NCI-H146 (cell line): Measurements from ENCODE around the gene MOGAT3.
"Not testable (repeated sequence)": the region's sequence is repeated elsewhere in the genome, so short reads cannot be mapped to it uniquely, and the experiment has no call there.

ENCODE experiments used
- DNase-seq: peaks from one replicate; lab custom pipeline; 2025; lab: John Stamatoyannopoulos, UW

The MOGAT3 gene

GRCh38 chr7:101203740-101204738, 3.2 kb upstream of the MOGAT3 start:
- not testable (repeated sequence) for DNase-seq

- no peak for DNase-seq
These were observed 1.7 kb upstream of the MOGAT3 start for GRCh38 chr7:101202603-101202918.

GRCh38 chr7:101201695-101202602, 1.1 kb upstream of the MOGAT3 start:
- DNase-seq: peak; percentile 63

DNA sequence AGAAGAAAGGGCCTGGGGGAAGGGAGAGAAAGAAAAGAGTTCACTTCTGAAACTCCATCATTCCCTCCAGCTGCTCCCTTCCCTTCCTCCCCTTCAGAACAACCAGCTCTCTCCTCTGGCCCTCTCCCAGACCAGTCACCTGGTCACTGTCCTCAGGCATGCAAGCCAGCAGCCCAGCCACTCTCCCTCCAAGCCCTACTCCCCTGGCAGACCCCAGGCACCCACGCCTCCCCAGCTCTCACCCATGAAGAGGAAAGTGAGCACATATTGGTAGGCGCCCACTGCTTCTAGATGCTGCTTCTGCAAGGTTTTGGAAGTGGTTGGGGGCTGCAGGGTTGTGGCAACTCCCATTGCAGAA, 353 bp downstream of the MOGAT3 start:
- no peak for DNase-seq

DNA sequence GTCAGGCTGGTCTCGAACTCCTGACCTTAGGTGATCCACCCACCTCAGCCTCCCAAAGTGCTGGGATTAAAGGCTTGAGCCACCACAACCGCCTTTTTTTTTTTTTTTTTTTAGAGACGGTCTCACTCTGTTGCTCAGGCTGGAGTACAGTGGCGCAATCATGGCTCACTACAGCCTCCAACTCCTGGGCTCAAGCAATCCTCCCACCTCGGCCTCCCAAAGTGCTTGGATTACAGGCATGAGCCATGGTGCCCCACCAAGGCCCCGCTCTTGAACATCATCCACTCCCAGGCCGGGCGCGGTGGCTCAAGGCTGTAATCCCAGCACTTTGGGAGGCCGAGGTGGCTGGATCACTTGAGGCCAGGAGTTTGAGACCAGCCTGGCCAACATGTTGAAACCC, 1.3 kb downstream of the MOGAT3 start:
- DNase-seq: not testable (repeated sequence)

DNA sequence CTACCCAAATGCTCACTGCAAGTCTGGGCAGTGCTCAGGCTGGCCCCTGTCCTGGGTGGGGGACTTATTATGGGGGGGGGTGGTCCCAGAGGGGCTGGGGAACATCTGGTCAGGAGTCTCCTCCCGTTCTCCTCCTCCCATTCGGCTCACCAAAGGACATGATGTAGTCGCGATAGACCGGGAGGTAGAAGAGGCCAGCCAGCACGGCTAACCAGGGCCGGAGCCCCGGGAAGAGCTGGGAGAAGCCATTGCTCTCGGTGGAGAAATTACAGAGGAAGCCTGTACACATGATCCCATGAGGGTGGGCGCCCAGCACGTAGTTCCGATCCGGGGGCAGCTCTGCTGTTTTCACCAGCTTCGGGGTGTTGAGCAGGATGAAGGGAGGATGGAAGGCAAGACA, 2.4 kb downstream of the MOGAT3 start:
- no peak for DNase-seq

DNA sequence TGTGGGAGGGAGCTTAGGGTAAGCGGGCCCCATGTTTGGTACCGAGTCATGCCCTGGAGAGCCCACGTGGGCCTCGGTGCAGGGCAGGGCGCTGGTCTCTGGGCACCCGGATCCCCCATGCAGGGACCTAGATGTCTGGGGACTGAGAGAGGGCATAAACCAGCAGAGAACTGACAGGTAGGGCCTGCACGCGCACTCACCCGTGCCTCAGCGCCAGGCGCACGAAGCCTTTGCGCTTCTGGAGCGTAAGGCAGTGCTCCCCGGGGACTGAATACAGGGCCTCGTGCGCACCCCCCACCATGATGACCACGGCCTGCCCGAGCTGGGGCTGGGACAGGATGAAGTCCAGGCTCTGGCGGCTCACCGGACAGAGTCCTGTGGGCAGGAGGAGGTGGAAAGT, 2.8 kb downstream of the MOGAT3 start:
- no peak for DNase-seq

GRCh38 chr7:101195884-101196283, 5.0 kb downstream of the MOGAT3 start:
- no peak for DNase-seq

DNA sequence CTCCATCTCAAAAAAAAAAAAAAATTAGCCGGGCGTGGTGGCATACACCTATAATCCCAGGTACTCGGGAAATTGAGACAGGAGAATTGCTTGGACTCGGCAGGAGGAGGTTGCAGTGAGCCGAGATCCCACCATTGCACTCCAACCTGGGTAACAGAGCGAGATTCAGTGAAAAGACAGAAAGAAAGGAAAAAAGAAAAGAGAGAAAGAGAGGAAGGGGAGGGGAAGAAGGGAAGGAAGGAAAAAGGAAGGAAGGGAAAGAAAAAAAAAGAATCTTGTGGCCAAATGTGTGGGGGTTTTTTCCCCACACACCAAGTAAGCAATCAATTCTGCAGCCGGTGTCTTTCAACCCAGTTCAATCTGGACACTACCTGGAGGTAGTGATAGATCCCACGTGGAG, 11.7 kb downstream of the MOGAT3 start:
- DNase-seq: no peak

- DNase-seq: no peak
These were observed 13.9 kb downstream of the MOGAT3 start for GRCh38 chr7:101186844-101187428.

DNA sequence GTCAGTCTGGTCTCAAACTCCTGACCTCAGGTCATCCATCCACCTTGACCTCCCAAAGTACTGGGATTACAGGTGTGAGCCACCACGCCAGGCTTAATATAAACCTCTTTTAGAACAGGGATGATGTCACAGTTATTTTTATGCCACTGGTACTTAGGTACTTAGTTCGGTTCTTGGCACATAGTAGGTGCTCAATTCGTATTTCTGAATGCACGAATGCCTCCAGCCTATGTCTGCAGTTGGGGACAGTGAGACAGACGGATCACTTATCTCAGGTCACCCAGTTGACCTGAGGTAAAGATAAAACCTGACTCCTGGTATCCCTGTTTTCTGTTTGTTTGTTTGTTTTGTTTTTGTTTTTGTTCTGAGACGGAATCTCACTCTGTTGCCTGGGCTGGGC, 14.6 kb downstream of the MOGAT3 start:
- DNase-seq: no peak

GRCh38 chr7:101185258-101185839, 15.5 kb downstream of the MOGAT3 start:
- no peak for DNase-seq

DNA sequence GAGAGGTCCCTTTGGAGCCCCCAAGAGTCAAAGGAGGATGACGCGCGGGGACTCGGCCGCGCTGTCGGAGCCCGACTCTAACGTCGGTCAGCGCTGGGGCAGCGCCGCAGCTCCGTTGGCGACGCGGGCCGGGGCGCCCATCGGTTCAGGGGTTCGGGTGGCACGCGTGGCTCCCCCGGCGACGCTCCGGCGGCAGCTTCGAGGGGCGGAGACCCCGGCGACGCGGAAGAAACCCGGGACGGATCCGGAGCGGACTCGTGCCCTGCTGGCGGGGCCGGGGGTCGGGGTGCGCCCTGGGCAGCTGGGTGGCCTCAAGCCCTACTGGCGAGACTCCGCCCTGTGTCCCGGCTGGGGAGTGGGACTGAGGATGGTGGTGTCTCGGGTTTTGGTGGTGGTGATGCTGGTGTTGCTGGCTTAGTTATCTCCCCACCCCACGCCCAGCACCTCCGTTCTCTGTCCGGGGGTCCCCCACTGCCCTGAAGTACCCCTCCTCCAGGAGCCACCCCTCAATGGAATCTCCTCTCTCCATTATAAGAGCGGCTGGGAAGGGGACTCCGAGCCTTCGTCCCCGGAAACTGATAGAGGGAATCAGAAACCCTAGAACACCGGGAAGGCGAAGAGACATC, 20.6 kb downstream of the MOGAT3 start, which contains the start of gene NAT16:
TSS of gene NAT16 (minus strand) at position 164 of the 626 bp plus-strand sequence. CDS start 5,486 bp downstream, outside the sequence.
- no peak for DNase-seq

DNA sequence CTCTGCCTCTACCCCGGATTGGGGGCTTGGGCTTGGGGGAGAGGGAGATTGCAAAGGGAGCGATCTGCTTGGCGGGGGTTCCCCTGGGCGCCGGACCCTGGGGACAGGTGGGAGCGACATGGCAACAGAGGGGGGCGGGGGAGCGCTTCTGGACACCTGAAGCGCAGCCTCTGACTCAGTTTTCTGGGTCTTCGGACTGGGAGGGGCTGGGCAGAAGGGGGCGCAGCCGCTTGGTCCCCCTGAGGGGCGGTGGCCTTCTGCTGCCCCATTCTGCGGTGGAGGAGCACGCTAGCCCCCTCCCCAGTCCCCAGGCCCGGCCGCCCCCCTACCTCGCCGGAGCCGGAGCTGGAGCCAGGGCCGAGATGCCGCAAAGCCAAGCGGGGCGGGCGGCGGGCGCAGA, 21.1 kb downstream of the MOGAT3 start:
- DNase-seq: no peak

- peak; percentile 58 for DNase-seq
These were observed 21.7 kb downstream of the MOGAT3 start for GRCh38 chr7:101179117-101179516.

DNA sequence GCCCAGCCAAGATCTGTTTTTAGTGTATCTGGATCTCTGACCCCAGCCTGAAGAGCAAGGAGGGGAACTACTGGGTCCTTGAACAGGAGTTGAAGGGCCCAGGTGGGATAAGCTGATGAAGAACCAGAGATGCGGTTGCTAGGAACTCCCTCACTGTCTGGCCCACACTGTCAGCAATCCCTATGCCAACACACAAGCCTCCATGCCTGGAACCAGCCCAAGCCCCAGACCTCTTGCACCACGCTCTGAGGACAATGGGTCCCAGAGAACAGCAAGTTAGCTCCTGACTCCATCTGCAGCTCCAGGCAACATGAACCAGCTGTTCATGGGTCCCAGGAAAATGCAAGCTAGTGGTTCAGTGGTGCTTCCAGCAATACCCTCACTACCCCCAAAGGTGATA, 23.2 kb downstream of the MOGAT3 start:
- no peak for DNase-seq

- no peak for DNase-seq
These were observed 25.2 kb downstream of the MOGAT3 start for GRCh38 chr7:101175664-101176063.

GRCh38 chr7:101174322-101174854, 26.4 kb downstream of the MOGAT3 start:
- no peak for DNase-seq

- DNase-seq: peak; percentile 41
These were observed 27.0 kb downstream of the MOGAT3 start for GRCh38 chr7:101173752-101174244.

GRCh38 chr7:101172854-101173751, 27.7 kb downstream of the MOGAT3 start:
- peak; percentile 61 for DNase-seq
